Measurements from ENCODE around the gene RHO.

The RHO gene

GRCh38 chr3:129530821-129531220 lies 2.4 kb downstream of the RHO start:
- H3K27me3 ChIP-seq (ENCODE audit: insufficient read depth, low read depth, severe bottlenecking) = no peaks in the 10 kb centered on the region
- no peak for DNase-seq
- no peak overlapping the region for H3K27ac ChIP-seq

GRCh38 chr3:129531699-129532098 lies 3.3 kb downstream of the RHO start:
- Histone ChIP-seq H3K27me3 (ENCODE audit: insufficient read depth, low read depth, severe bottlenecking) (no peaks in the 10 kb centered on the region), H3K36me3 (no peaks in the 10 kb centered on the region), H3K27ac (no peak overlapping the region), H3K9me3 (ENCODE audit: severe bottlenecking) (no peaks in the 10 kb centered on the region), H3K4me3 (ENCODE audit: low read depth, low read length) (no peak overlapping the region)
- no peak for DNase-seq
- TF ChIP-seq, protein P1, sequence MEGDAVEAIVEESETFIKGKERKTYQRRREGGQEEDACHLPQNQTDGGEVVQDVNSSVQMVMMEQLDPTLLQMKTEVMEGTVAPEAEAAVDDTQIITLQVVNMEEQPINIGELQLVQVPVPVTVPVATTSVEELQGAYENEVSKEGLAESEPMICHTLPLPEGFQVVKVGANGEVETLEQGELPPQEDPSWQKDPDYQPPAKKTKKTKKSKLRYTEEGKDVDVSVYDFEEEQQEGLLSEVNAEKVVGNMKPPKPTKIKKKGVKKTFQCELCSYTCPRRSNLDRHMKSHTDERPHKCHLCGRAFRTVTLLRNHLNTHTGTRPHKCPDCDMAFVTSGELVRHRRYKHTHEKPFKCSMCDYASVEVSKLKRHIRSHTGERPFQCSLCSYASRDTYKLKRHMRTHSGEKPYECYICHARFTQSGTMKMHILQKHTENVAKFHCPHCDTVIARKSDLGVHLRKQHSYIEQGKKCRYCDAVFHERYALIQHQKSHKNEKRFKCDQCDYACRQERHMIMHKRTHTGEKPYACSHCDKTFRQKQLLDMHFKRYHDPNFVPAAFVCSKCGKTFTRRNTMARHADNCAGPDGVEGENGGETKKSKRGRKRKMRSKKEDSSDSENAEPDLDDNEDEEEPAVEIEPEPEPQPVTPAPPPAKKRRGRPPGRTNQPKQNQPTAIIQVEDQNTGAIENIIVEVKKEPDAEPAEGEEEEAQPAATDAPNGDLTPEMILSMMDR (IDR thresholded peaks at IDR 0.05; ENCODE audit: low read depth, low read length) = no peak

More at GRCh38 chr3:129530821-129531220, 2.4 kb downstream of the RHO start:
- Histone ChIP-seq H3K36me3 (no peaks in the 10 kb centered on the region), H3K4me3 (ENCODE audit: low read depth, low read length) (no peak overlapping the region), H3K9me3 (ENCODE audit: severe bottlenecking) (no peaks in the 10 kb centered on the region)
- TF ChIP-seq, protein P1 (IDR thresholded peaks at IDR 0.05; ENCODE audit: low read depth, low read length) = no peak

DNA sequence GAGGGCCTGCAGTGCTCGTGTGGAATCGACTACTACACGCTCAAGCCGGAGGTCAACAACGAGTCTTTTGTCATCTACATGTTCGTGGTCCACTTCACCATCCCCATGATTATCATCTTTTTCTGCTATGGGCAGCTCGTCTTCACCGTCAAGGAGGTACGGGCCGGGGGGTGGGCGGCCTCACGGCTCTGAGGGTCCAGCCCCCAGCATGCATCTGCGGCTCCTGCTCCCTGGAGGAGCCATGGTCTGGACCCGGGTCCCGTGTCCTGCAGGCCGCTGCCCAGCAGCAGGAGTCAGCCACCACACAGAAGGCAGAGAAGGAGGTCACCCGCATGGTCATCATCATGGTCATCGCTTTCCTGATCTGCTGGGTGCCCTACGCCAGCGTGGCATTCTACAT lies 3.8 kb downstream of the RHO start:
- no peaks in the 10 kb centered on the region for H3K9me3 ChIP-seq (ENCODE audit: severe bottlenecking)
- no peak overlapping the region for H3K27ac ChIP-seq
- TF ChIP-seq, protein P1 (IDR thresholded peaks at IDR 0.05; ENCODE audit: low read depth, low read length) = no peak
- no peak for DNase-seq
- no peaks in the 10 kb centered on the region for H3K36me3 ChIP-seq
- H3K4me3 ChIP-seq (ENCODE audit: low read depth, low read length) = no peak overlapping the region
- H3K27me3 ChIP-seq (ENCODE audit: insufficient read depth, low read depth, severe bottlenecking) = no peaks in the 10 kb centered on the region

DNA sequence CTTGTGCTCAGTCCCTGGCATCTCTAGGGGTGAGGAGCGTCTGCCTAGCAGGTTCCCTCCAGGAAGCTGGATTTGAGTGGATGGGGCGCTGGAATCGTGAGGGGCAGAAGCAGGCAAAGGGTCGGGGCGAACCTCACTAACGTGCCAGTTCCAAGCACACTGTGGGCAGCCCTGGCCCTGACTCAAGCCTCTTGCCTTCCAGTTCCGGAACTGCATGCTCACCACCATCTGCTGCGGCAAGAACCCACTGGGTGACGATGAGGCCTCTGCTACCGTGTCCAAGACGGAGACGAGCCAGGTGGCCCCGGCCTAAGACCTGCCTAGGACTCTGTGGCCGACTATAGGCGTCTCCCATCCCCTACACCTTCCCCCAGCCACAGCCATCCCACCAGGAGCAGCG lies 5.0 kb downstream of the RHO start:
- DNase-seq = no peak
- no peaks in the 10 kb centered on the region for H3K9me3 ChIP-seq (ENCODE audit: severe bottlenecking)
- H3K27me3 ChIP-seq (ENCODE audit: insufficient read depth, low read depth, severe bottlenecking) = no peaks in the 10 kb centered on the region
- H3K27ac ChIP-seq = no peak overlapping the region
- no peaks in the 10 kb centered on the region for H3K36me3 ChIP-seq
- TF ChIP-seq, protein P1 (IDR thresholded peaks at IDR 0.05; ENCODE audit: low read depth, low read length) = no peak
- H3K4me3 ChIP-seq (ENCODE audit: low read depth, low read length) = no peak overlapping the region

- Histone ChIP-seq H3K27me3 (ENCODE audit: insufficient read depth, low read depth, severe bottlenecking) (no peaks in the 10 kb centered on the region), H3K4me3 (ENCODE audit: low read depth, low read length) (no peak overlapping the region), H3K9me3 (ENCODE audit: severe bottlenecking) (no peaks in the 10 kb centered on the region), H3K36me3 (no peaks in the 10 kb centered on the region), H3K27ac (no peak overlapping the region)
- no peak for DNase-seq
- TF ChIP-seq, protein P1 (IDR thresholded peaks at IDR 0.05; ENCODE audit: low read depth, low read length) = no peak
These were observed 6.1 kb downstream of the RHO start for GRCh38 chr3:129534428-129535027.

GRCh38 chr3:129535075-129535474 lies 6.6 kb downstream of the RHO start:
- H3K9me3 ChIP-seq (ENCODE audit: severe bottlenecking) = no peaks in the 10 kb centered on the region
- TF ChIP-seq, protein P1 (IDR thresholded peaks at IDR 0.05; ENCODE audit: low read depth, low read length) = no peak
- no peak for DNase-seq
- H3K4me3 ChIP-seq (ENCODE audit: low read depth, low read length) = no peak overlapping the region
- no peak overlapping the region for H3K27ac ChIP-seq
- H3K36me3 ChIP-seq = no peaks in the 10 kb centered on the region
- no peaks in the 10 kb centered on the region for H3K27me3 ChIP-seq (ENCODE audit: insufficient read depth, low read depth, severe bottlenecking)

Measured in WERI-Rb-1 (cell line).